HuH-7 (cell line): Measurements from ENCODE around the gene AVPI1.
A peak's percentile ranks its signal among the peaks of the same experiment; 100 is the strongest.
"Not testable (repeated sequence)": the region's sequence is repeated elsewhere in the genome, so short reads cannot be mapped to it uniquely, and the experiment has no call there.

Experiments
- DNase-seq: peaks from one replicate; pipeline ENCODE4 v3.0.0; 2011; ENCODE audit warnings: low spot score

Gene AVPI1

GRCh38 chr10:97711640-97712572, 24.9 kb upstream of the AVPI1 start:
- no peak for DNase-seq

GRCh38 chr10:97708976-97709946, 22.2 kb upstream of the AVPI1 start:
- DNase-seq, result no peak

- DNase-seq, result no peak
Observed at GRCh38 chr10:97708167-97708566, 21.1 kb upstream of the AVPI1 start.

GRCh38 chr10:97707134-97707861, 20.3 kb upstream of the AVPI1 start:
- no peak for DNase-seq

GRCh38 chr10:97705006-97705670, 18.1 kb upstream of the AVPI1 start:
- DNase-seq, result no peak

GRCh38 chr10:97704341-97704740, 17.3 kb upstream of the AVPI1 start:
- no peak for DNase-seq

GRCh38 chr10:97703398-97704067, 16.5 kb upstream of the AVPI1 start:
- DNase-seq, result no peak

GRCh38 chr10:97701438-97702069, 14.5 kb upstream of the AVPI1 start:
- DNase-seq, result no peak

GRCh38 chr10:97698072-97698655, 11.1 kb upstream of the AVPI1 start:
- not testable (repeated sequence) for DNase-seq

- no peak for DNase-seq
Observed at GRCh38 chr10:97690133-97690532, 3.1 kb upstream of the AVPI1 start.

GRCh38 chr10:97689559-97690020, 2.5 kb upstream of the AVPI1 start:
- no peak for DNase-seq

GRCh38 chr10:97687785-97688781, 1.0 kb upstream of the AVPI1 start:
- DNase-seq, result no peak

- no peak for DNase-seq
Observed at GRCh38 chr10:97686301-97686961, 610 bp downstream of the AVPI1 start.

GRCh38 chr10:97685395-97685958, 1.6 kb downstream of the AVPI1 start:
- DNase-seq, result peak; percentile 67

- no peak for DNase-seq
Observed at GRCh38 chr10:97684866-97685394, 2.1 kb downstream of the AVPI1 start.

- DNase-seq, result not testable (repeated sequence)
Observed at GRCh38 chr10:97684368-97684713, 2.7 kb downstream of the AVPI1 start.

GRCh38 chr10:97683556-97684367, 3.3 kb downstream of the AVPI1 start:
- DNase-seq, result peak; percentile 53
